A673 (cell line): Measurements from ENCODE around the gene ZNF221.
"Not testable (repeated sequence)": the region's sequence is repeated elsewhere in the genome, so short reads cannot be mapped to it uniquely, and the experiment has no call there.

Experiments used
- CTCF ChIP-seq: fragments of 300-800, 200-600 bp; sonication (generic); conservative IDR thresholded peaks from 2 replicates; pipeline ENCODE4 v1.5.1; 2017; ENCODE audit warnings: low read depth, mild to moderate bottlenecking, antibody characterized with exemption, low read length, moderate library complexity, mixed read lengths
- EZH2 ChIP-seq: fragments of 200-600 bp; sonication (generic); IDR thresholded peaks from 2 replicates; pipeline ENCODE4 v1.6.1; 2017; ENCODE audit warnings: borderline replicate concordance, low read depth, mild to moderate bottlenecking, mixed read lengths, antibody characterized with exemption, low read length; ENCODE audit not compliant: poor library complexity, severe bottlenecking

- not testable (repeated sequence) for TF ChIP-seq CTCF, EZH2
Observed at GRCh38 chr19:43949803-43950202, 1.2 kb upstream of the ZNF221 start.
